IMR-90 (cell line): ENCODE data around the gene CREBBP. TPM values are rescaled to one million over a fixed set of nuclear protein-coding genes. Genes with fewer than 3 reads are reported as not detected.

Experiments
- ATAC-seq: fragments of 200-7000 bp; cut with Tn5 transposase; 2 replicates; pipeline ENCODE4 v1.9.1; 2020; ENCODE audit warnings: low read depth, mild to moderate bottlenecking, moderate library complexity
- BruUV-seq: library from RNA; stranded (reverse); fragments of 400-500 nt; replicated peaks from 2 replicates; lab custom pipeline; 2021; lab: Mats Ljungman, UMichigan
- CTCF ChIA-PET: fragments of 300-600 bp; formaldehyde crosslinking; extraction: SDS; loops from one replicate; lab custom pipeline; 2021; ENCODE audit warnings: antibody characterized with exemption; lab: Yijun Ruan, JAX
- POLR2A ChIA-PET: fragments of 300-600 bp; sonication (Branson Sonifier 250); formaldehyde crosslinking; loops from one replicate; lab custom pipeline; 2022; ENCODE audit warnings: antibody characterized with exemption; ENCODE audit not compliant: unreplicated experiment; lab: Charles Lee
- DNase-seq: peaks from one replicate; pipeline ENCODE4 v3.0.0; 2013
- H2AFZ ChIP-seq: replicated peaks from 2 replicates; pipeline ENCODE3; 2013; ENCODE audit warnings: low read length, mild to moderate bottlenecking; ENCODE audit not compliant: poor library complexity
- H2AK5ac ChIP-seq: 2 replicates; pipeline ENCODE4 v1.6.1; 2013; ENCODE audit warnings: low read depth, low read length, inconsistent platforms
- H2AK9ac ChIP-seq: replicated peaks from 2 replicates; pipeline ENCODE3; 2013; ENCODE audit warnings: mild to moderate bottlenecking, low read depth, low read length, moderate library complexity; ENCODE audit not compliant: poor library complexity
- H2BK120ac ChIP-seq: 2 replicates; pipeline ENCODE4 v1.6.1; 2013; ENCODE audit warnings: low read depth, low read length, inconsistent platforms
- H2BK15ac ChIP-seq: 3 replicates; pipeline ENCODE4 v1.6.1; 2013; ENCODE audit warnings: low read depth, low read length, inconsistent platforms
- H2BK20ac ChIP-seq: 2 replicates; pipeline ENCODE4 v1.6.1; 2013; ENCODE audit warnings: low read depth, mild to moderate bottlenecking, inconsistent platforms, low read length, moderate library complexity
- H2BK5ac ChIP-seq: 2 replicates; pipeline ENCODE4 v1.6.1; 2013; ENCODE audit warnings: mild to moderate bottlenecking, low read depth, low read length, inconsistent platforms; ENCODE audit not compliant: poor library complexity, severe bottlenecking
- H3K14ac ChIP-seq: replicated peaks from 2 replicates; pipeline ENCODE4 v1.6.1; 2013; ENCODE audit warnings: low read depth, low read length, inconsistent platforms
- H3K18ac ChIP-seq: 2 replicates; pipeline ENCODE4 v1.6.1; 2013; ENCODE audit warnings: low read depth, low read length, control low read depth
- H3K23ac ChIP-seq: 2 replicates; pipeline ENCODE4 v1.6.1; 2013; ENCODE audit warnings: low read depth, low read length, inconsistent platforms
- H3K27ac ChIP-seq: 2 replicates; pipeline ENCODE4 v1.5.1; 2013; ENCODE audit warnings: mild to moderate bottlenecking, control low read depth, low read length; ENCODE audit not compliant: insufficient read depth
- H3K27me3 ChIP-seq: 2 replicates; pipeline ENCODE4 v1.6.1; 2013; ENCODE audit warnings: low read length; ENCODE audit not compliant: control insufficient read depth, insufficient read depth
- H3K36me3 ChIP-seq: 2 replicates; pipeline ENCODE4 v1.6.1; 2013; ENCODE audit warnings: low read length, mixed read lengths; ENCODE audit not compliant: control insufficient read depth, insufficient read depth
- H3K4ac ChIP-seq: 2 replicates; pipeline ENCODE4 v1.6.1; 2013; ENCODE audit warnings: low read depth, low read length, inconsistent platforms
- H3K4me1 ChIP-seq: 2 replicates; pipeline ENCODE4 v1.6.1; 2013; ENCODE audit warnings: low read length, mixed read lengths; ENCODE audit not compliant: control insufficient read depth, insufficient read depth
- H3K4me2 ChIP-seq: 2 replicates; pipeline ENCODE4 v1.6.1; 2013; ENCODE audit warnings: low read depth, mild to moderate bottlenecking, control low read depth, low read length, moderate library complexity
- H3K4me3 ChIP-seq: 2 replicates; pipeline ENCODE4 v1.5.1; 2013; ENCODE audit warnings: low read depth, mild to moderate bottlenecking, control low read depth, low read length, moderate library complexity; ENCODE audit not compliant: insufficient read depth
- H3K56ac ChIP-seq: 2 replicates; pipeline ENCODE4 v1.6.1; 2013; ENCODE audit warnings: low read length, inconsistent platforms; ENCODE audit not compliant: insufficient read depth; ENCODE audit errors: extremely low read depth
- H3K79me1 ChIP-seq, 2 experiments: 2 replicates each; pipeline ENCODE4 v1.6.1; 2013; ENCODE audit warnings: low read length in 2 of 2, inconsistent platforms in 1 of 2, low read depth in 1 of 2
- H3K9ac ChIP-seq: 2 replicates; pipeline ENCODE4 v1.6.1; 2013; ENCODE audit warnings: low read depth, low read length, control low read depth
- H3K9me1 ChIP-seq: 2 replicates; pipeline ENCODE4 v1.6.1; 2013; ENCODE audit warnings: low read length, inconsistent platforms; ENCODE audit not compliant: insufficient read depth
- H3K9me3 ChIP-seq: 2 replicates; pipeline ENCODE4 v1.6.1; 2013; ENCODE audit warnings: low read length; ENCODE audit not compliant: control insufficient read depth, insufficient read depth
- H4K20me1 ChIP-seq: 2 replicates; pipeline ENCODE4 v1.6.1; 2013; ENCODE audit warnings: low read length, inconsistent platforms; ENCODE audit not compliant: insufficient read depth
- H4K5ac ChIP-seq: 2 replicates; pipeline ENCODE4 v1.6.1; 2013; ENCODE audit warnings: mild to moderate bottlenecking, low read depth, low read length, control low read depth
- H4K8ac ChIP-seq, 2 experiments: 2 replicates each; pipeline ENCODE4 v1.6.1; 2013; ENCODE audit warnings: low read depth in 2 of 2, low read length in 2 of 2, control low read depth in 1 of 2, inconsistent platforms in 1 of 2
- H4K91ac ChIP-seq: 2 replicates; pipeline ENCODE4 v1.6.1; 2013; ENCODE audit warnings: low read depth, low read length, inconsistent platforms; ENCODE audit not compliant: insufficient read depth
- BHLHE40 ChIP-seq: fragments of 150-350 bp; IDR thresholded peaks from 2 replicates; pipeline ENCODE4 v1.6.1; 2016; ENCODE audit warnings: mild to moderate bottlenecking, low read depth, low read length
- CEBPB ChIP-seq: IDR thresholded peaks from 2 replicates; pipeline ENCODE4 v1.6.1; 2012; ENCODE audit warnings: low read depth, low read length, improper control_type of control experiment
- CHD1 ChIP-seq: IDR thresholded peaks from 2 replicates; pipeline ENCODE4 v1.6.1; 2012; ENCODE audit warnings: low read depth, low read length, improper control_type of control experiment
- CTCF ChIP-seq: conservative IDR thresholded peaks from 2 replicates; pipeline ENCODE4 v1.5.1; 2012; ENCODE audit warnings: mild to moderate bottlenecking, low read depth, low read length, improper control_type of control experiment
- ELK1 ChIP-seq: fragments of 150-350 bp; IDR thresholded peaks from 2 replicates; pipeline ENCODE4 v1.6.1; 2016; ENCODE audit warnings: low read depth, mild to moderate bottlenecking, low read length, moderate library complexity, borderline replicate concordance
- FOS ChIP-seq: fragments of 150-350 bp; IDR thresholded peaks from 2 replicates; pipeline ENCODE4 v1.6.1; 2016; ENCODE audit warnings: low read depth, low read length
- MAFK ChIP-seq: IDR thresholded peaks from 2 replicates; pipeline ENCODE4 v1.6.1; 2012; ENCODE audit warnings: low read depth, low read length, improper control_type of control experiment
- MAZ ChIP-seq: IDR thresholded peaks from 2 replicates; pipeline ENCODE4 v1.6.1; 2012; ENCODE audit warnings: low read depth, mild to moderate bottlenecking, low read length, improper control_type of control experiment, moderate library complexity, borderline replicate concordance
- MXI1 ChIP-seq: IDR thresholded peaks from 2 replicates; pipeline ENCODE4 v1.6.1; 2012; ENCODE audit warnings: low read depth, mild to moderate bottlenecking, low read length, moderate library complexity, borderline replicate concordance
- NFE2L2 ChIP-seq: fragments of 150-350 bp; IDR thresholded peaks from 2 replicates; pipeline ENCODE4 v1.6.1; 2016; ENCODE audit warnings: low read depth, mild to moderate bottlenecking, low read length
- POLR2A ChIP-seq: IDR thresholded peaks from 2 replicates; pipeline ENCODE4 v1.6.1; 2012; ENCODE audit warnings: mild to moderate bottlenecking, low read depth, low read length
- RAD21 ChIP-seq: IDR thresholded peaks from 2 replicates; pipeline ENCODE4 v1.6.1; 2012; ENCODE audit warnings: low read length, improper control_type of control experiment
- RCOR1 ChIP-seq: IDR thresholded peaks from 2 replicates; pipeline ENCODE4 v1.6.1; 2012; ENCODE audit warnings: mild to moderate bottlenecking, low read length, improper control_type of control experiment; ENCODE audit not compliant: insufficient replicate concordance
- RFX5 ChIP-seq: IDR thresholded peaks from 2 replicates; pipeline ENCODE4 v1.8.0; 2012; ENCODE audit warnings: low read depth, mild to moderate bottlenecking, low read length, moderate library complexity
- SMC3 ChIP-seq: fragments of 150-350 bp; IDR thresholded peaks from 2 replicates; pipeline ENCODE4 v1.6.1; 2016; ENCODE audit warnings: low read depth, mild to moderate bottlenecking, antibody characterized with exemption, low read length, moderate library complexity
- WGBS, 2 experiments: methylation state at CpG; one replicate each; pipeline versions ENCODE4 v1.1.5 to v1.1.7; 2013; ENCODE audit warnings: missing lambda C conversion rate in 2 of 2; ENCODE audit not compliant: insufficient read length in 1 of 2; ENCODE audit errors: extremely low coverage in 2 of 2; 5-methylcytosine and 5-hydroxymethylcytosine counted together
- dilution Hi-C: fragments of 300-500 bp; cut with HindIII; formaldehyde crosslinking; loops from one replicate; pipeline ENCODE4 v1.14.3; 2018; ENCODE audit warnings: low sequenced_read_pairs; ENCODE audit not compliant: unreplicated experiment
- in situ Hi-C: fragments of 300-500 bp; cut with MboI; formaldehyde crosslinking; loops from 3 replicates; pipeline ENCODE4 v1.14.3; 2019; ENCODE audit warnings: low sequenced_read_pairs, inconsistent platforms, mixed read lengths
- intact Hi-C: fragments of 100-400 bp; cut with micrococcal nuclease; formaldehyde crosslinking; loops from 2 replicates; pipeline ENCODE4 v1.10.0; 2022
- polyA plus RNA-seq, 3 experiments: library from polyadenylated mRNA; depleted of rRNA; stranded (reverse); fragments of >200 nt; gene quantifications; 2 replicates each; pipeline ENCODE4 v1.2.3, GENCODE V29; 2012; ENCODE audit warnings: low replicate concordance in 1 of 3
- total RNA-seq: library from RNA; depleted of rRNA; stranded (reverse); fragments of >200 nt; gene quantifications from 2 replicates; pipeline ENCODE4 v1.2.3, GENCODE V29; 2012
- TF ChIP-seq, protein P1 (sequence below): fragments of 150-350 bp; IDR thresholded peaks from 2 replicates; pipeline ENCODE4 v1.6.1; 2017; ENCODE audit warnings: mild to moderate bottlenecking, antibody characterized with exemption, low read length, low read depth

The CREBBP gene
- total and polyA plus RNA-seq, 2 of the 4 experiments (the other 2 are of a cell fraction): 7.3 to 12.5 TPM

- Histone ChIP-seq H3K4me3 (no peak overlapping the region), H3K9me1 (peaks cover 15% of the 10 kb centered on the region), H3K27ac (no peak overlapping the region), H3K9me3 (no peaks in the 10 kb centered on the region), H3K36me3 (peaks cover 68% of the 10 kb centered on the region), H4K91ac (no peak overlapping the region), H3K9ac (no peak overlapping the region), H3K18ac (no peak overlapping the region), H2AFZ (no peak overlapping the region), H3K27me3 (no peaks in the 10 kb centered on the region), H4K20me1 (peaks cover 23% of the 10 kb centered on the region), H3K14ac (no peak overlapping the region), H2AK5ac (no peak overlapping the region), H2BK15ac (no peak overlapping the region), H3K23ac (no peak overlapping the region), H3K4me2 (no peak overlapping the region), H3K56ac (no peak overlapping the region), H2BK5ac (no peak overlapping the region), H2BK120ac (no peak overlapping the region), H2AK9ac (no peak overlapping the region), H2BK20ac (no peak overlapping the region), H3K4ac (no peak overlapping the region), H4K8ac (no peak overlapping the region), H3K79me1 (peaks cover 16 to 56% of the 10 kb centered on the region in 2 experiments), H3K4me1 (peaks cover 7% of the 10 kb centered on the region), H4K5ac (no peak overlapping the region)
- POLR2A ChIA-PET: no interaction called here
- BruUV-seq: no TSS peak
- WGBS, 2 experiments: no CpG with 5 or more reads among the region's 7 CpGs
- intact Hi-C loops: loop anchor here (2.0 kb wide), 1 partner anchor 135 kb away; no protein-coding TSS in a partner anchor
- in situ Hi-C loops: no loop called here
- CTCF ChIA-PET: no interaction called here
- DNase-seq (no peak), ATAC-seq (no peak)
- TF ChIP-seq NFE2L2: no peak
- TF ChIP-seq MXI1: no peak
- no peak for TF ChIP-seq ELK1
- no peak for TF ChIP-seq BHLHE40
- no peak for TF ChIP-seq CTCF
- no peak for TF ChIP-seq CHD1
- TF ChIP-seq SMC3: no peak
- no peak for TF ChIP-seq MAFK
- TF ChIP-seq RAD21: no peak
- TF ChIP-seq FOS: no peak
- TF ChIP-seq RFX5: no peak
- no peak for TF ChIP-seq MAZ
- TF ChIP-seq, protein P1, sequence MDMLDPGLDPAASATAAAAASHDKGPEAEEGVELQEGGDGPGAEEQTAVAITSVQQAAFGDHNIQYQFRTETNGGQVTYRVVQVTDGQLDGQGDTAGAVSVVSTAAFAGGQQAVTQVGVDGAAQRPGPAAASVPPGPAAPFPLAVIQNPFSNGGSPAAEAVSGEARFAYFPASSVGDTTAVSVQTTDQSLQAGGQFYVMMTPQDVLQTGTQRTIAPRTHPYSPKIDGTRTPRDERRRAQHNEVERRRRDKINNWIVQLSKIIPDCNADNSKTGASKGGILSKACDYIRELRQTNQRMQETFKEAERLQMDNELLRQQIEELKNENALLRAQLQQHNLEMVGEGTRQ: no peak
- TF ChIP-seq RCOR1: no peak
- TF ChIP-seq POLR2A: no peak
- no peak for TF ChIP-seq CEBPB
- dilution Hi-C loops: no loop called here
Measured at GRCh38 chr16:3744018-3744417, 136.5 kb downstream of the CREBBP start.
